HUES64 (cell line): ENCODE data around the gene MOV10L1.

ENCODE experiments used
- H3K27ac ChIP-seq: 2 replicates; pipeline ENCODE4 v1.7.0; 2013; ENCODE audit warnings: low read depth, low read length, inconsistent platforms
- H3K27me3 ChIP-seq: 2 replicates; pipeline ENCODE4 v1.6.1; 2013; ENCODE audit warnings: mild to moderate bottlenecking, low read length; ENCODE audit not compliant: insufficient read depth
- H3K36me3 ChIP-seq: 2 replicates; pipeline ENCODE4 v1.6.1; 2013; ENCODE audit warnings: mild to moderate bottlenecking, low read length; ENCODE audit not compliant: insufficient read depth
- H3K4me1 ChIP-seq: 2 replicates; pipeline ENCODE4 v1.6.1; 2013; ENCODE audit warnings: mild to moderate bottlenecking, low read length, moderate library complexity; ENCODE audit not compliant: insufficient read depth
- H3K4me3 ChIP-seq: 2 replicates; pipeline ENCODE4 v1.5.1; 2013; ENCODE audit warnings: mild to moderate bottlenecking, low read length, moderate library complexity
- H3K9ac ChIP-seq: 2 replicates; pipeline ENCODE4 v1.6.1; 2013; ENCODE audit warnings: mild to moderate bottlenecking, low read depth, low read length
- H3K9me3 ChIP-seq: 2 replicates; pipeline ENCODE4 v1.6.1; 2013; ENCODE audit warnings: low read depth, low read length; ENCODE audit not compliant: insufficient read depth
- WGBS: fragments of 150-250, 120-280 bp; methylation state at CpG from one replicate; pipeline ENCODE4 v1.1.7; 2013; ENCODE audit warnings: missing lambda C conversion rate; 5-methylcytosine and 5-hydroxymethylcytosine counted together

MOV10L1 gene

DNA sequence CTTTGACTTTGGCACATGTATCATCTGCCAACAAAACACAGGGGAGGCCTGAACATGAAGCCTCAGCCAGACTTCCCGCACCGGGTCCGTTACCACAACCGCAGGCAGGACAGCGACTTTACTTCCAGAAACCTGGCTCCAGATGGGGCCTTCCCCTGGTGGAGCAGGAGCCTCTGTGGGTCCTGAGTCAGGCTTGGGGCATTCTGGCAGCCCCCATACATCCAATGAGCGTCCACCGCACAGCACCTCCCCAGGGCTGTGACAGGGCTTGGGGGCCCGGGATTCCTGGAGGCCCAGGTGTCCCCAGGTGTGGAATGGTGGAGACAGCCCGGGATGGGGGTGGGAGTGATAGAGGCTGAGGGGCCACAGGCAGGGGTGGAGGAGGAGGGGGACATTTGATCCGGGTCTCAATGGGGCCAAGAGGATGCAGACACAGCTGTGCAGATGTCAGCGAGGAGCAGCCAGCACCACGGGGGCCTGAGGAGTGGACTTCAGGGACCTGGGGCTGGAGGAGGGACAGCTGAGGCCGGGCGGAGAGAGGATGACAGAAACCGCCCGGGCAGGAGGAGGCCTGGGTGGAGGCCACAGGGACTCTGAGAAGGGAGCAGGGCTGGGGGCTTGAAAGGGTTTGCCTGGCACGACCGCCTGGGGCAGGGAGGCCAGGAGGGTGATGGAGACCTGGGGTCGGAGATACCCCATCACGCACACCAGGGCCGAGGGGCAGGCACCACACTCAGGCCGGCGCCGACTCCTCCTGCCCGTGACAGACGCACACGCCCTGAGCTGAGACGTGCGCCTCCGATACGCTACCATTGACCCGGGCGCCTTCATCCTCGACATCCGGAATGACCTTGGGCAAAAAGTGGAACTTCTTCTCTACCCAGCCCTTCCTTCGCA is 40.3 kb upstream of the MOV10L1 start:
- H3K9me3 ChIP-seq, result no peaks in the 10 kb centered on the region
- H3K36me3 ChIP-seq, result no peaks in the 10 kb centered on the region
- 94% methylated on average over 36 of the region's 36 CpGs for WGBS
- H3K9ac ChIP-seq, result no peak overlapping the region
- H3K27ac ChIP-seq, result no peak overlapping the region
- H3K27me3 ChIP-seq, result no peaks in the 10 kb centered on the region
- H3K4me1 ChIP-seq, result no peaks in the 10 kb centered on the region
- no peak overlapping the region for H3K4me3 ChIP-seq

DNA sequence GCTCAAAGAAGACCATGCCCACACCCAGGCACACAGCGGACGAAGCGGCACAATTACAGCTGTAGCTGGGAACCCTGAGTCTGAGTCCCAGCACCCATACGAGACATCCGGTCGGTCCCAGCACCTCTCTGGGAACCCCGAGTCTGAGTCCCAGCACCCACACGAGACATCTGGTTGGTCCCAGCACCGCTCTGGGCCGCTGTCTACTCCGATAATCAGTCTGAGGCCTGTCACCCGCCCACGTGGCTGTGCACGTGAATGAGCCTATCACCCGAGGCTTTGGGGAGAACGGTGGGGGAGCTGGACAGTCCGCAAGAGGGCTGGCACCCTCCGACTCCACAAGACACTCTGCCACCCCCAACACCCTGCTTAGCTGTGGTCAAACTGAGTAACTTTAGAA is 37.9 kb upstream of the MOV10L1 start:
- Histone ChIP-seq H3K9me3 (no peaks in the 10 kb centered on the region), H3K27me3 (no peaks in the 10 kb centered on the region), H3K9ac (no peak overlapping the region), H3K36me3 (no peaks in the 10 kb centered on the region), H3K27ac (no peak overlapping the region), H3K4me1 (no peaks in the 10 kb centered on the region), H3K4me3 (no peak overlapping the region)
- 92% methylated on average over 17 of the region's 18 CpGs for WGBS

DNA sequence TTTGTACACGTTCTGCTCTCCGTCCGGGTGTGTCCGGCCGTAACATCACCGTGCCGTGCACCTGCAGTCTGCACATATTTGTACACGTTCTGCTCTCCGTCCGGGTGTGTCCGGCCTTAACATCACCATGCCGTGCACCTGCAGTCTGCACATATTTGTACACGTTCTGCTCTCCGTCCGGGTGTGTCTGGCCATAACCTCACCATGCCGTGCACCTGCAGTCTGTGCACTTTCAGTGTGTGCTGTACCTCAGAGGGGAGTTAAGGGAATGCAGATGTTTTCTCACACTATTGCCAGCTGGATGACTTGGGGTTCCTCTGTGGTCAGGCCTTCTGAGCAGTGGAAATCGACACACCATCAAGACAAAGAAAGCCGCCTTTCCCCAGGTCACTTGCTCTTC is 35.9 kb upstream of the MOV10L1 start:
- H3K27me3 ChIP-seq, result peaks cover 14% of the 10 kb centered on the region
- H3K9ac ChIP-seq, result no peak overlapping the region
- H3K36me3 ChIP-seq, result no peaks in the 10 kb centered on the region
- H3K4me3 ChIP-seq, result no peak overlapping the region
- 94% methylated on average over 18 of the region's 18 CpGs for WGBS
- H3K9me3 ChIP-seq, result no peaks in the 10 kb centered on the region
- H3K27ac ChIP-seq, result no peak overlapping the region
- no peaks in the 10 kb centered on the region for H3K4me1 ChIP-seq

DNA sequence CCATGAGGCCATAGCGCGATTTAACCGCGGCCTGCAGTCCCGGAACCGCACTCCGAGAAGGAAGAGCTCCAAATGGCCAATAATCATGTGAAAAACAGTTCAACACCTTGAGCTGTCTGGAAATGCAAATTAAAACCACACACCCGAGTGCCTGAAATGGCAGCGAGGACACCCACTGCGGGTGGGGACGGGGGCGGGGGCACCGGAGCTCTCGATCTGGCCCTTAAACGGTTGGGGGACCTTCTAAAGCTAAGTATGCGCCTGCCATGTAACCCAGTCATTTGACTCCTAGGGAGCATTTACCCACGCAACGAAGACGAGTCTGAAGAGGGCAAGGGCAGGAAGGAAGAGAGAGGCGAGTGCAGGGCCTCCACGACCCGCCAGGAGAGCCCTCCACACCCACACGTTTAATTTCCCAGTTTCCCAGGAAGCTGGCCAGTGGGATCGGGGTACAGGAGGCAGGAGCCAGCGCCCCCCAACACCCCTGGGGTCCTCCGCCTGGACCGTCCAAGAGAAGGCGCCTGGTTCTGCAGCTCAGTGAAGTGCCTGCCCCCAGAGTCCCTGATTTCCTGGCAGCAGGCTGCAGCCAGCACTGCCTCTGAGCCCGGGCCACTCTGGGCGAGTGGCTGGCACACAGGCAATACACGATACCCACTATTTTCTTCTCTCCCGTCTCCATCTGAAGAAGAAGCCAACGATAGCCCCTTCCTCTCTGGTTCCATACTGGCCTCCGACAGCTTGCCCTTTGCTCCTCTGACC is 33.4 kb upstream of the MOV10L1 start:
- H3K9ac ChIP-seq, result no peak overlapping the region
- H3K36me3 ChIP-seq, result no peaks in the 10 kb centered on the region
- WGBS, result 82% methylated on average over 34 of the region's 34 CpGs

DNA sequence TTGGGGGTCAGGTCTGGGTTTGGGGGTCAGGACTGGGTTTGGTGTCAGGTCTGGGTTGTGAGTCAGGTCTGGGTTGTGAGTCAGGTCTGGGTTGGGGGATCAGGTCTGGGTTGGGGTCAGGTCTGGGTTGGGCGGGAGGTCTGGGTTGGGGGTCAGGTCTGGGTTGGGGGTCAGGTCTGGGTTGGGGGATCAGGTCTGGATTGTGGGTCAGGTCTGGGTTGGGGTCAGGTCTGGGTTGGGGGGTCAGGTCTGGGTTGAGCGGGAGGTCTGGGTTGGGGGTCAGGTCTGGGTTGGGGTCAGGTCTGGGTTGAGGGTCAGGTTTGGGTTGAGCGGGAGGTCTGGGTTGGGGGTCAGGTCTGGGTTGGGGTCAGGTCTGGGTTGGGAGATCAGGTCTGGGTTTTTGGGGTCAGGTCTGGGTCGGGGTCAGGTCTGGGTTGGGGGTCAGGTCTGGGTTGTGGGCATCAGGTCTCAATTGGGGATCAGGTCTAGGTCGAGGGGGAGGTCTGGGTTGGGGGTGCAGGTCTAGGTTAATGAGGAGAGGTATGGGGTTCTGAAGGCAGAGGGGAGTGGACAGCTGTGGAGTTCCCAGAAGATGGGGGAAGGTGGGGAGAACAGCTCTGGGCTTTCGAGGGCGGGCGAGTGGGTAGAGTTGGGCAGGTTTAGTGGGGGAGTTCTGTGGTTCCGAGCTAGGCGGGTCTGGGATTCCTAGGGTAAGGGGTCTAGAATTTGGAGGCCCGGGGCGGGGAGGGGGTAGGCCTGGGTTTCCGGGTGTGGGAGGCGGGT is 32.3 kb upstream of the MOV10L1 start:
- Histone ChIP-seq H3K36me3 (no peaks in the 10 kb centered on the region), H3K4me3 (no peak overlapping the region), H3K9me3 (no peaks in the 10 kb centered on the region), H3K27me3 (peaks cover 23% of the 10 kb centered on the region), H3K27ac (no peak overlapping the region), H3K4me1 (peaks cover 9% of the 10 kb centered on the region; the same call in 1 of the 2 replicates), H3K9ac (no peak overlapping the region)
- 85% methylated on average over 14 of the region's 14 CpGs for WGBS

More for the DNA sequence above, 33.4 kb upstream of the MOV10L1 start:
- peaks cover 23% of the 10 kb centered on the region for H3K27me3 ChIP-seq
- no peaks in the 10 kb centered on the region for H3K9me3 ChIP-seq
- peaks cover 9% of the 10 kb centered on the region; the same call in 1 of the 2 replicates for H3K4me1 ChIP-seq
- no peak overlapping the region for H3K27ac ChIP-seq
- no peak overlapping the region for H3K4me3 ChIP-seq

DNA sequence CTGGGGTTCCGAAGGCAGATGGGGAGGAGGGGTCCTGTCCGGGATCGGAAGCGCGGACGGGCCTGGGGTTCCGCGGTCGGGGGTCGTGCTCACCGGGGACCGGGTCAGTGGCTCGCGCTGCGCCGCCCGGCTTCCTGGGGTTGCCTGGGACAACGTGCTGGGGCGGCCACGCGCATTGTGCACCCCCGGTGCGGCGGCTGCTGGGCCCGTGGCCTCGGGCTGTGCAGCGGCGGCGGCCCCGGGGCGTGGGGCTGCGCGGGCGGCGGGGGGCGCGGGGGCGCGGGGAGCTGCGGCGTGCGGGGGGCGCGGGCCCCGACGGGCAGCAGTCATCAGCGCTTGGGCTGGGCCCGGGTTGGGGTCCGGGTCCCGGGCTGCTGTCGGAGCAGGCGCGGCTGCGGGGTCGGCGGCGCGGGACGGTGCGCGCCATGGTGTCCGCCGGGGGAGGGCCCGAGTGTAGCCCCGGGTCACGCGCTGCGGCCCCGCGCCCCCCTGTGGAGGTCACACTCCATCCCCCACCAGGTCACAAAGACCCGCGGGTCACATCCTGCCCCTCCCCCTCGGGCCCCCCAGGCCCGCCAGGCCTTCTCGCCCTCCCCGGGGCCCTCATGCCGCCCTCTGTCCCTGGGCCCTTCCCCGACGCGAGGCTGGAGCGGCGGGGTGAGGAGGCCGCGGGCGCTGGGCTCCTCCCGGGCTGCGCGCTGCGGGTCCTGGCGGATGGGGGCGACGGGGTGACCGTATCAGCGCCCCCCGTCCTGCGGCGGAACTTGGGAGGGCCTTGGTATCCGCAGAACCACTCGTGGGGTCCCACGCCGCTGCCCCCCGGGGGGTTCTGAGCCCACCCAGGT is 31.5 kb upstream of the MOV10L1 start, which contains the start of gene TTLL8:
Gene TTLL8, minus strand, starts transcription at position 238 of the 845 bp plus-strand sequence.
- Histone ChIP-seq H3K4me3 (peak within 1 kb of the TSS; percentile 59), H3K4me1 (peaks cover 9% of the 10 kb centered on the region; the same call in 1 of the 2 replicates)
- 5% methylated on average over 102 of the region's 102 CpGs for WGBS

DNA sequence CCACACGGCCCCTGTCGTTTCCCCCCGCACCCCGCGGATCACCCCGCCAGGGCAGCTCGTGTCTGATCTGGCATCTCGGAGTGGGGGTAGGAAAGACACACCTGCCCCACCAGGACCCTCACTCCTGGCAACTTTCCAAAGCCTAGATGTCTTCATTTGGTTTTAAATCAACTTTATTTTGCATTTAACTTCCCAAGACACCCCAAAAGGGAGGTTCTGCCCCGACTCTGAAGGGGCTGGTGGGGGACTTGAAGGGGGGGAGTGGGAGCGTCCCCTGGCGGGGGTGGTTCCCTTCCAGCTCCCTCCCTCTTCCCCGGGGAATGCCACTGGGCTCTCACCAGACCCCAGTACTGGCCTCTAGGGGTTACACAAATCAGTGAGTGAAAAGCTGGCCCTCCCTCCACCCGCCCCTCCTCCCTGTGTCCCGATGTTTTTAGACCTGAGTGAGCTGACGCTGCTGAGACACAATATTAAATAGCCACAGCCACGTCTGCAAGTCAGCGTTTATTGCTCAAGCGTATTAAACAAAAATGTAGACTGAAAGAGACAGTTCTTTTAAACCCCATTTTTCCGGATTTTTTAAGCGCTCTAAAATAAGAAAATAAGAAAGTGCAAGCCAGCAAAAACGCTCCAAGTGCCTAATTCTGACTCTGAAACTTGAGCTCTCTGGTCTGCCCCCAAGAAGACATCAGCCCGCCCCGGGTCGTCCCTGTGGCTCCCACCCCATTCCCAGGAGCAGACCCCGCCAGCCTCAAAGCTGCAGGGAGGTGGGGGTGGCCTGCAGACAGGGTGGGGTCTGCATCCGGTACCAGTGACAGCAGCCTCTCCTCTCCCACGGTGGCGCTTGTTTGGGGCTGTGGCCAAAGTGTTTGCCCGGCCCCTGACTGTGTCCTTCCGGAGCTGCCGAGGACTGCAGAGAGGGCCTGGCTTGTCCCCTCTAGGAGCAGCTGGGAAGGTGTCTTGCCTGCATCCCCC is 30.6 kb upstream of the MOV10L1 start:
- WGBS, result 6% methylated on average over 28 of the region's 31 CpGs
- peaks cover 23% of the 10 kb centered on the region for H3K27me3 ChIP-seq
- H3K36me3 ChIP-seq, result no peaks in the 10 kb centered on the region
- peak overlapping the region; percentile 59 for H3K4me3 ChIP-seq
- no peak overlapping the region for H3K27ac ChIP-seq
- no peaks in the 10 kb centered on the region for H3K9me3 ChIP-seq
- peak overlapping the region; percentile 31; the same call in 1 of the 2 replicates for H3K9ac ChIP-seq
- peaks cover 9% of the 10 kb centered on the region; the same call in 1 of the 2 replicates for H3K4me1 ChIP-seq

More for the DNA sequence above, 31.5 kb upstream of the MOV10L1 start, which contains the start of gene TTLL8:
- no peak within 1 kb of the TSS for H3K27ac ChIP-seq
- peak within 1 kb of the TSS; percentile 31; the same call in 1 of the 2 replicates for H3K9ac ChIP-seq
- no peaks in the 10 kb centered on the region for H3K36me3 ChIP-seq
- H3K27me3 ChIP-seq, result peaks cover 23% of the 10 kb centered on the region
- no peaks in the 10 kb centered on the region for H3K9me3 ChIP-seq

DNA sequence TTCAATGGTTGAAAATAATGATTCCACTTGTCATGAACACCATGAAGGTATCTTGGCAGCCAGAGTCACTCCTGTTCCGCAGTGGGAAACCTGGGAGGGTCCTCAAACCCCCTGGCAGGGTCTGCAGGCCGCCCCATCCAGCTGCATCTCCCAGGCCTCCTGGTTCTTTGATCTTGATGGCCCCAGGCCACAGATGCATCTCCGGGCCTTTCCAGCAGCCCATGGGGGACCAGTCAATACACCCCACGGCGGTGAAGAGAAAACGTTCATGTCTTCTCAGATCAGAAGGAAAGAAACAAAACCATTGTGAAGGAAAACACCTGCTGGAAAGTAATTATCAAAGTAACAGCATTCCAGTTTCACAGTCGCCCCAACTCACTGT is 29.9 kb upstream of the MOV10L1 start:
- Histone ChIP-seq H3K9me3 (no peaks in the 10 kb centered on the region), H3K4me1 (peaks cover 9% of the 10 kb centered on the region; the same call in 1 of the 2 replicates), H3K36me3 (no peaks in the 10 kb centered on the region), H3K4me3 (no peak overlapping the region), H3K27me3 (peaks cover 23% of the 10 kb centered on the region), H3K27ac (no peak overlapping the region), H3K9ac (no peak overlapping the region)
- WGBS, result 71% methylated on average over 7 of the region's 7 CpGs

DNA sequence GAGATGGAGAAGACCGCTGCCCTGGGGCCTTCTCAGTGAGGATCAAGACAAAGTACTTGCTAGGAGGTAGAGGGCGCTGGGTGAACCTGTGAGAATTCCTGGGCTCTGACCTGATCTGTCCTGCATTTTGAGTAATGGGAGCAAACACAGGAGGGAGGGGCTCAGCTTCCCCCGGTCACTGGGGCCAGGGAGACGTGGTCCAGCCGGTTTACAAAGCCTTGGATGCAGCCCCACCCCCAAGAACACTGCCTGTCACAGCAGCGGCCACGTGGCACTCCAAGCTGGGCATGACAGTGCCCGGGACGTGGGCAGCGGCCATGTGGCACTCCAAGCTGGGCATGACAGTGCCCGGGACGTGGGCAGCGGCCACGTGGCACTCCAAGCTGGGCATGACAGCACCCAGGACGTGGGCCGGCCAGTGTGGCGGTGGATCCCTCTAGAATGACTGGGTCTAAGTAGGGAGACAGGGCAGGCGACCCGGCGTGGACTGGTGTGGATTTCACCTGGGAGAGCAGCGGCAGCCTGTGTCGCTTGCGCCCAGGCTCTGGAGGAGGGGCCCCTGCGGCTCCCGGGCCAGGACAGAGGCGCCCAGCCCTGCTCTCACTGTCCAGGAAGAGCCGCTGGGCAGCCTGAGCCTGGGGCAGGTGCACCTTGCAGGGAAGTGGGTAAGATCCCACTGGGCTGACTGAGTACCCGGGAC is 29.2 kb upstream of the MOV10L1 start:
- Histone ChIP-seq H3K9me3 (no peaks in the 10 kb centered on the region), H3K36me3 (no peaks in the 10 kb centered on the region), H3K27me3 (peaks cover 23% of the 10 kb centered on the region), H3K4me1 (peaks cover 9% of the 10 kb centered on the region; the same call in 1 of the 2 replicates), H3K27ac (no peak overlapping the region), H3K9ac (no peak overlapping the region), H3K4me3 (no peak overlapping the region)
- 86% methylated on average over 28 of the region's 28 CpGs for WGBS
